IPS-11a (cell line): ENCODE results near the gene CGREF1.
"Not testable (repeated sequence)": the region's sequence is repeated elsewhere in the genome, so short reads cannot be mapped to it uniquely, and the experiment has no call there.

ENCODE experiments used
- H3K4me3 ChIP-seq: one replicate; pipeline ENCODE4 v1.5.1; 2013; ENCODE audit warnings: low read depth, low read length, control low read depth

Gene CGREF1

DNA sequence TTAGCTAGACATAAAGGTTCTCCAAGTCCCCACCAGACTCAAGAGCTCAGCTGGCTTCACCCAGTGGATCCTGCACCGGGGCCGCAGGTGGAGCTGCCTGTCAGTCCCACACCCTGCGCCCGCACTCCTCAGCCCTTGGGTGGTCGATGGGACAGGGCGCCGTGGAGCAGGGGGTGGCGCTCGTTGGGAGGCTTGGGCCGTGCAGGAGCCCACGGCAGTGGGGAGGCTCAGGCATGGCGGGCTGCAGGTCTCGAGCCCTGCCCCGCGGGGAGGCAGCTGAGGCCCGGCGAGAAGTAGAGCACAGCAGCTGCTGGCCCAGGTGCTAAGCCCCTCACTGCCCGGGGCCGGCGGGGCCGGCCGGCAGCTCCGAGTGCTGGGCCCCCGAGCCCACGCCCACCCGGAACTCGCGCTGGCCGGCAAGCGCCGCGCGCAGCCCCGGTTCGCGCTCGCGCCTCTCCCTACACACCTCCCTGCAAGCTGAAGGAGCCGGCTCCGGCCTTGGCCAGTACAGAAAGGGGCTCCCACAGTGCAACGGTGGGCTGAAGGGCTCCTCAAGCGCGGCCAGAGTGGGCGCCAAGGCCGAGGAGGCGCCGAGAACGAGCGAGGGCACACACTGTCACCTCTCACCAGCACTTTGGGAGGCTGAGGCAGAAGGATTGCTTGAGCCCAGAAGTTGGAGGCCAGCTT lies 7.4 kb downstream of the CGREF1 start:
- H3K4me3 ChIP-seq = not testable (repeated sequence)

DNA sequence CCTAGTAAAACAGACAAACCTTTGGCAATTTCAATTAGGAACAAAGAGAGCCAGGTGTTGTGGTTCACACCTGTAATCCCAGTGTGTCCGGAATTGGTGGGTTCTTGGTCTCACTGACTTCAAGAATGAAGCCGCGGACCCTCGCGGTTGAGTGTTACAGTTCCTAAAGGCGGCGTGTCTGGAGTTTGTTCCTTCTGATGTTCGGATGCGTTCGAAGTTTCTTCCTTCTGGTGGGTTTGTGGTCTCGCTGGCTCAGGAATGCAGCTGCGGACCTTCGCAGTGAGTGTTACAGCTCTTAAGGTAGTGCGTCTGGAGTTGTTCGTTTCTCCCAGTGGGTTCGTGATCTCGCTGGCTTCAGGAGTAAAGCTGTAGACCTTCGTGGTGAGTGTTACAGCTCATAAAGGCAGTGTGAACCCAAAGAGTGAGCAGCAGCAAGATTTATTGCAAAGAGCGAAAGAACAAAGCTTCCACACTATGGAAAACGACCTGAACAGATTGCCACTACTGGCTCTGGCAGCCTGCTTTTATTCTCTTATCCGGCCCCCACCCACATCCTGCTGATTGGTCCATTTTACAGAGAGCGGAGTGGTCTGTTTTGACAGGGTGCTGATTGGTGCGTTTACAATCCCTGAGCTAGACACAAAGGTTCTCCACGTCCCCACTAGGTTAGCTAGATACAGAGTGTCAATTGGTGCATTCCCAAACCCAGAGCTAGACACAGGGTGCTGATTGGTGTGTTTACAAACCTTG lies 8.2 kb downstream of the CGREF1 start:
- H3K4me3 ChIP-seq = not testable (repeated sequence)

DNA sequence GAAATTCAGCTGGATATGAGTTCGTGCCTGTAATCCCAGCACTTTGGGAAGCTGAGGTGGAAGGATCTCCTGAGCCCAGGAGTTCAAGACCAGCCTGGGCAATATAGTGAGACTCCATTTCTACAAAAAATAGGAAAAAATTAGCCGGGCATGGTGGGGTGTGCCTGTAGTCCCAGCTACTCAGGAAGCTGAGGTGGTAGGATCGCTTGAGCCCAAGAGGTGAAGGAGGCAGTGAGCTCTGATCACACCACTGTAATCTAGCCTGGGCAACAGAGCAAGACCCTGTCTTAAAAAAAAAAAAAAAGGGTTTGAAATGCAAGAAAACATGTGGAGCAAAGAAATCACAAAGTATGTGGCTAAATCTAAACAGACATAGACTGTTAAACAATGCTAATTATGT lies 9.8 kb downstream of the CGREF1 start:
- no peak overlapping the region for H3K4me3 ChIP-seq

DNA sequence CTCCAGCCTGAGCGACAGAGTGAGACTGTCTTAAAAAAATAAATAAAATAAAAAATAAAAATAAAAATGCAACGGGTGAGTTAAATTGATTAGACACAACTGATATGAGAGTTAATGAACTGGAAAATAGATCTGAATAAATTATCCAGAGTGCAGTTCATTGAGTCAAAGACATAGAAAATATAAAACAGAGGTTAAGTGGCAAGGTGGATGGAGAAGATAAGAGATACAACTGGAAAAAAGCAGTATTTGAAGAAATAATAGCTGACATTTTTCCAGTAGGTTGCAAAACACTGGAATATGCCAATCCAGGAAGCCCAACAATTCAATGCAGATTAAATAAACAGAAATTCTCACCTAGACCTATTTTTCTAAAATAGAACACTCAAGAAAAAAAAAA lies 10.7 kb downstream of the CGREF1 start:
- H3K4me3 ChIP-seq = no peak overlapping the region

DNA sequence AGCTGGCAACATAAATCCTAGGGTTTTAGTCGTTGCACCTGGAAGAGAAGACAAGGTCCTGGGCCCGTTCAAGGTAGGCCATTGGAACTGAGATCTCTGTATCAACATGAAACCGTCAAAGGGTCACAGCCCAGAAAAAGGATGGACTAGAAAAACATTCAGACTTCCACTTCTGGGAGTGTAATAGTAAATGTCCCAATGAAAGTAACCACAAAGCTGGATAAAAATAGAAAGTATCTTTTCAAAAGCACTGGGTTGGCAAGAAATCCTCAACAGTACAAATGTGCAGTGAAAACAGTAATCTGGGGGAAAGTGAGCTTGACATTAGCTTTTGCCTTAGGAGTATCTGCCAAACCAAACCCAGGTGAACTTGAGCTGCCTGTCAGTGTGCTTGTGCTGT lies 12.9 kb downstream of the CGREF1 start:
- no peak overlapping the region for H3K4me3 ChIP-seq

DNA sequence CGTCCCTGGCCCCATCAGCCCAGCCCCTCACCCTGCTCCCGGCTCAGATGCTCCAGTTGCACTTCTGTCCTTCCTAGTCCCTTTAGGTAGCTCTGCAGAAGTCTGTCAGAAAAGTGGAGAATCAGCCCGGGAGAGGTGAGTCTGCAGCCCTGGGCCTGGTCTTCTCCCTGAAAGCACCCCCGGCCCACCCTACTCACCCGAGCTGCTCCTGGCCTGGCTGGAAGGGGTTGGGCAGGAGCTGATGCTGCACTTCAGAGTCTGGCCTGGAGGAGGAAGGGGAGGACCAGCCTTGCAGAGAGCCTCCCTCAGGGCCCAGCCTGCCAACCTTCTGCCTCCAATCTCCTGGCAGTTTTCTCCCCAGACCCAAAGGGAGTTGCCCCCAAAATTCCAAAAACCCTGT lies 16.6 kb downstream of the CGREF1 start:
- H3K4me3 ChIP-seq = no peak overlapping the region

DNA sequence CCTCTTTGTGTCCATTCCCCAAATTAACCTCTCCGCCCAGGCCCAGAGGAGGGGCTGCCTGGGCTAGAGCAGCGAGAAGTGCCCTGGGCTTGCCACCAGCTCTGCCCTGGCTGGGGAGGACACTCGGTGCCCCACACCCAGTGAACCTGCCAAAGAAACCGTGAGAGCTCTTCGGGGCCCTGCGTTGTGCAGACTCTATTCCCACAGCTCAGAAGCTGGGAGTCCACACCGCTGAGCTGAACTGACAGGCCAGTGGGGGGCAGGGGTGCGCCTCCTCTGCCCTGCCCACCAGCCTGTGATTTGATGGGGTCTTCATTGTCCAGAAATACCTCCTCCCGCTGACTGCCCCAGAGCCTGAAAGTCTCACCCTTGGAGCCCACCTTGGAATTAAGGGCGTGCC lies 18.9 kb downstream of the CGREF1 start:
- H3K4me3 ChIP-seq = no peak overlapping the region

DNA sequence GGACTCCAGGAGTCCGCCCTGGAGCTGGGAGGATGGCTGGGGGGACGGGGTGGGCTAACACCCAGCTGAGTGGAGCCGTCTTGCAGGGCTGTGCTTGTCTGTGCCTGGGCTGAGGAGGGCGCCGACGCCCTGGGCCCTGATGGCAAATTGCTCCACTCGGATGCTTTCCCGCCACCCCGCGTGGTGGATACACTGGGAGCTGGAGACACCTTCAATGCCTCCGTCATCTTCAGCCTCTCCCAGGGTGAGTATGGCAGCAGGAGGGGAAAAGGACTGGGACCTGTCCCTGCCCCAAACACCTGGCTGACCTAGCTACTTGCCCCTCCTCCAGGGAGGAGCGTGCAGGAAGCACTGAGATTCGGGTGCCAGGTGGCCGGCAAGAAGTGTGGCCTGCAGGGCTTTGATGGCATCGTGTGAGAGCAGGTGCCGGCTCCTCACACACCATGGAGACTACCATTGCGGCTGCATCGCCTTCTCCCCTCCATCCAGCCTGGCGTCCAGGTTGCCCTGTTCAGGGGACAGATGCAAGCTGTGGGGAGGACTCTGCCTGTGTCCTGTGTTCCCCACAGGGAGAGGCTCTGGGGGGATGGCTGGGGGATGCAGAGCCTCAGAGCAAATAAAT lies 19.5 kb downstream of the CGREF1 start:
- H3K4me3 ChIP-seq = no peak overlapping the region

DNA sequence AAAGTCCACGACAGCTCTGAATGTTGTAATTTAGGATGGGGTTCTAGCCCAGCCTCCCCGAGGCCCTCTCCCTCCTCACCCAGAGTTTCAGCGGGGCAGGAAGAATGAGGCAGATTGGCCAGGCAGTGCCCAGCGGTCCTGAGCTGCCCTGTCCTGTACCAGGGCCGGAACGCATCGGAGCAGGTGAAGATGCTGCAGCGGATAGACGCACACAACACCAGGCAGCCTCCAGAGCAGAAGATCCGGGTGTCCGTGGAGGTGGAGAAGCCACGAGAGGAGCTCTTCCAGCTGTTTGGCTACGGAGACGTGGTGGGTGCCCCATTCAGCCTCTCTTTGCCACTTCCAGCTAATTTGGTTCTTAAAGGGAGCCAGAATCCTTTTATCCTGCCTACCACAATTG lies 21.6 kb downstream of the CGREF1 start:
- H3K4me3 ChIP-seq = no peak overlapping the region

DNA sequence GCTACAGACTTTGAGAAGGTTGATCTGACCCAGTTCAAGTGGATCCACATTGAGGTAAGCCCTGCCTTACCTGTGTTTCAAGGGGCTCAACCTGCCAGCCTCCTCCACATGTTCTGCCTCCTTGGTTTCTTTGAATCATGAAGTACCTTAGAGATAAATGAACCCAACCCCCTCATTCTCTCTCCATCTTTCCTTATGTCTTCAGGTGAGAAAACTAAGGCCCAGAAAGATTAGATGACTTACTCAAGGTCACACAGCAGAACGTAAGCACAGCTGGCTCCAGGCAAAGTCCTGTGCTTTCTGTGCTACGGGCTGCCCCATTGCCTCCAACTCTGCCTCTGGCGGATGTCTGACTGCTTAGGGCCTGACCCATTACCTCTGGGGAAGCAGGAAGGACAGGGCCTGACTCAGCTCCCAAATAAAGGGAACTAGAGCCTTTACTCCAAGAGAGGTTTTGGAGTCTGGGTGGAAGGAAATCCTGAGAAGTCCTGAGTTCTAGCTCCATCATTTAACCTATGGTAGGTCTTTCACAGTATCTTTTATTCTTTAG lies 22.1 kb downstream of the CGREF1 start:
- no peak overlapping the region for H3K4me3 ChIP-seq

DNA sequence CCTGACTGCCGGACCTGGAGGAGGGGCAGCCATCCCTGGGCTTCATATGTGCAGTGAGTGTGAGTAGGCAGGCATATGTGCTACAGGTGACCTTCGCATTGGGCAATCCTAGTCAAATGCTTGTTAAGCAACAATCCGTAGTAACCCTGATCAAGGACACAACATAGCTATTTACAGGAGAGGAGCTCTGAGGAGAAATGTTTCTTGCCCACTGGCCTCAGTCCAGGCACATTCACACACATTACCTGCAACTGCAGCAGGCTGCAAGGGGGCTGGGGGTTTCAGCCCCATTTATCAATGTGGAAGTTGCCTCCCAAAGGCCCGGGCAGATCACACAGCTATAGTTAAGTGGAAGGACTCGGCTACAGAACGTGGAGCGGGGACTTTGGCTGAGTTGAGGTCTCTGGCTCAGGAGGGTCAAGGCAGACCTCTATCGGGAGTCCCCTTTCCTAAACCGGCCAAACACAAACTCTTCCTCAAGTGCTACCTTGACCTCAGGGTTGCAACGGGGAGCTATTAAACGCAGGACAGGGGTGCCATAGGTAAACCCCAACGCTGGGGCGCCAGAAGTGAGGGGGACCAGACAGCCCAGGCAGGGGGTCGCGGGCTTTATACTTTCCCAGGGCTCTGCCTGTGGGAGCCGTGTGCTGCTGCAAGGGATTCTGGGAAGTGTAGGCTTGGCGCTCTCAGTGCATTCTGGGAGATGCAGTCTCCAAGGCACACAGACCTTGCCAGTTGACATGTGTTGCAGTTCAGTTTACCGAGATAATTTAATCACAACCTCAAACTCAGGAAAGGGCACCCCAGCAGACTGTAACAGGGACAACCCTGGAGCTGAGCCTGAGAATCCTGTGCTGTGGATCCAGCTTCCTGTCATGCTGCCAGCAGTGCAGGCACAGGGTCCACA lies 22.9 kb downstream of the CGREF1 start:
- H3K4me3 ChIP-seq = no peak overlapping the region

DNA sequence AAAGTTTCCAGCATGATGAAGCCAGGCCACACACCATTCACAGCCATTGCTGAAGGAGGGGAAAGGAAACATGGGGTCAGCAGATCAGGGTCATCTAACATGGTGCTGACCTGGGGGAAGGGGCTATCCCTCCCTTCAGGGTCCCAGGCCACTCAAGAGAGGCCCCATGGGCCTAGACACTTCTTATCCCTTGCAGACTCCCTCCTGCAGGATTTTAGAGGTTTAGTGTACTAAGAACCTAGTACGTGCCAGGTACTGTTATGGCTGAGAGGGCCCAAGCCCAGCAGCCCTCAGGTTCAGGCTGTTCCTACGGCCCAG lies 23.5 kb downstream of the CGREF1 start:
- no peak overlapping the region for H3K4me3 ChIP-seq

DNA sequence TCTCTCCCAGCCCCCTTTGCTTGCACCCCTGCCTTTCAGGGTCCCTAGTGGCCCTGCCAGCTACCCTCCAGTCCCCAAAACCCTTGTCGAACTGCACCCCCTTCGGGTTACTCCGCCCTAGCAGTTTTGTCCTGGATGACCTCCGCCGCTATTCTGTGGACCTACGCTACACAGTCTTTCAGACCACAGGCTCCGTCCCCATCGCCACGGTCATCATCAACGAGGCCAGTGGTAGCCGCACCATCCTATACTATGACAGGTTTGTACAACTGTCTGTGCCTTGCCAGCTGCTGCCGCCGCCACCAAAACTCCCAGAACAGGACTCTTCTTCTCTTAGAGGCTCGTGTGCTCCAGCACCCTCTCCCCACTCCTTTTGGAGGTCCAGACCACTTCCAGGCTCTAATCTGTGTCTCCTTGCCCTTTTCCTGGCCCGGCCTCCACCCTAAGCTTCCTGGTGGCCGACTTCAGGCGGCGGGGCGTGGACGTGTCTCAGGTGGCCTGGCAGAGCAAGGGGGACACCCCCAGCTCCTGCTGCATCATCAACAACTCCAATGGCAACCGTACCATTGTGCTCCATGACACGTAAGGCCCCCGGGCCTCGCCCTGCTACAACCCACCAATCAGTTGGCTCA lies 24.5 kb downstream of the CGREF1 start:
- H3K4me3 ChIP-seq = no peak overlapping the region

DNA sequence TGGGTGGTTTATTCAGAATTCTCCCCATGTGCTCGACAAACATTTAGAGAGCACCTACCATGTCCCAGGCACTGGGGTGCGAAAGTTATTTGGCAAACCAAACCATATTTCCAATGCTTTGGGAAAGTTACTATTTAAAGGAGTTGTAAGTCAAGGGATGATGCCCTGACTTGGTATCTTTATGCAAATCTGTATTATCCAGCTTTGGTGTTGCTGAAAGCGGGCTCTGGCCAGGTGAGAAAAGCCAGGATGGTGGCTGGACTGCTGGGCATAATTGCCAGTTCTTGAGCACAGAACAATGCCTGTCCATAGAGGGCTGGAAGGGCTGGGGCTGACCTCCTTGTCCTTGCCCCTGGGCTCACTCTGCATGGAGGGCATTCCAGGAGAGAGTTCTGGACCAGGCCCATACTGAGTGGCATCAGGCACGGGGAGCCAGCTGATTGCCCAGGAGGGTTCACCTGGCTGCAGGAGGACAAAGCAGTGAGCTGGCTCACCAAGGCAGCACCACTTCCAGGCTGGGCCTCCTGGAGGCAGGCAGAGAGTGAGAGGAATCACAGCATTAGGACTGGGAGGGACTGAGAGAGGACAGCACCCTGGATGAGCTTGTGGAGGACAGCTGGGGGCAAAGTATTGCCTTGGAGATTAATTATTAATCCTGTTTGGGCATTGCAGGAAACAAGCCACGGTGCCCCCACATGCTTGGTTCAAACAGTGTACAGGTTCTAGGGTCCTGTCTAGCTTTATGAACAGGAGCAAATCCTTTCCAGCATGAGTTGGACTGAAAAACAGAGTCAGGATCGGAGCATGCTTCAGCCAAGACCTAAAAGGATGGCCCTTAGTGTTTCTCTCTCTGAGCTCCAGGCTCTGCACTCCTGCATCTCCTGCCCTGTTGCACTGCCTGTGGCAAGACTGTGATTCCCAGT lies 25.2 kb downstream of the CGREF1 start:
- no peak overlapping the region for H3K4me3 ChIP-seq

DNA sequence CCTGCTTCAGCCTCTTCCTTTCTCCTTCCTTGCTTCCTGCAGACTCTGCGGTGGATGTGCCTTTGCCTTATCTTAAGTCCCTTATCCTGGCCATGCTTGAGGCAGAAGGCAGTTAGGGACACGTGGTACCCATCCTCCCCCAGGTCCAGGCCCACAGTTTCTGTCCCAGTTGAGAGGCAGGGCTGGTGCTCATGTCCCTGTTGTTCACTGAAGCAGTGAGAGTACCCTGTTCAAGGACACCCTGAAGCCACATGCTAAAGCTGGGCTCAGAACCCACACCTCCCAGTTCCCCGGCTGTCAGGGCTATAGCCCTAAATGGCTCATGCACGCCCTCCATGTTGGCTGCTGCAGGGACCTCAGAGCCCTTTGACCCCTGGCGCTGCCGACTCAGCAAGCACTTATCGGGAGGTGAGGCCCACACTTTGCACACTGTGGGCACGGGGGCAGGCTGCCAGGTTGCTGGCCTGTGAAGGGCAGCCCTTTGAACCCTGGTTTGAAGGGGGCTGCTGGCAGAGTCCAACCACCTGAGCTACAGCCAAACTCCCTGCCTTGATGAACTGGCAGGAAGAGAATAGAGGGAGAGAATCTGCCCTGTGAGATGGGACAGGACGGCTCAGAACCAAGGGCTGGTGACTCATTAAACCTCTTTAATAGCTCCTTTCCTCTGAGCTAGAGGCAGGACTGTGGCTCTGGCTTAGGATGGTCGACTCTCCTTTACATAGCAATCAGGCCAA lies 26.1 kb downstream of the CGREF1 start:
- no peak overlapping the region for H3K4me3 ChIP-seq

DNA sequence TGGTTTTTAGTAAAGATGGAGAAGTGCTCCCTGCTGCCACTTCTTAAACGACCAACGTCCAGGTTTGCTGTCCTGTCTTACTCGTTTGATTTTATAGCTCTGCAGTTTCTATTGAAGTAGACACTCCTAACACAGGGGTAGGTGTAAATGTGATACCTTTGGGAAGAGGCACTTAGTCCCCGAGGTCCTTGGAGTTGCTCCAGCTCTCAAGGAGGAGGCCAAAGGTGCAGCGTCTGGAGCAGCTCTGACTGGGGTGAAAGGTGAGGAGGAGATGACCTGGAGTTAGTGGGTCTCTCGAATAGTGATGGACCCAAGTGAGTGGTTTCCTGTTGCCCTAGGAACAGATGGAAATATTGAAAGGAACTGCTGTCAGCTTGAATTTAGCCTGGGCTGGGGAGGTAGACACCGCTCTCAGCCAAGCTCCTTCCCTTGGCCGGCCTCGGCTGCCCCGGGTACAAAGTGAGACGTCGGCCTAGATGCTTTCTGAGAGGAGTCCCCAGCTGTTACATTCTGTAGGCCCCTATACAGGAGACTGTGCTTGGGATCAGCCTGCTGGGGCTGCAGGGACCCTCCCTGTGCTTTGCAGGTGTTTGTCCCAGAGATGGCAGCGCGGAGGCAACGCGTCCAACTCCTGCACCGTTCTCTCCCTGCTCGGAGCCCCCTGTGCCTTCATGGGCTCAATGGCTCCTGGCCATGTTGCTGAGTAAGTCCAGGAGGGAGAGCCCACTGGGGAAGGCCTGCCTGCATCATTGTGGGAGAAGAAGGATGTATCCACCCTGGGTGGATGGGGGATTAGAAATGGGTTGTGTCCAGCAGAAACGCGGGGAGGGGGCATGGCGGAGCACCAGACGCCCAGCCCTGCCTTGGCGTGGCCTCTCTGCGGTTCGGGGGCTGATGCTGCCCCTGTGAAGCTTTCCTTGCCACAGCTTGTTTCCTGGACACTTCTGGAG lies 26.9 kb downstream of the CGREF1 start:
- no peak overlapping the region for H3K4me3 ChIP-seq

DNA sequence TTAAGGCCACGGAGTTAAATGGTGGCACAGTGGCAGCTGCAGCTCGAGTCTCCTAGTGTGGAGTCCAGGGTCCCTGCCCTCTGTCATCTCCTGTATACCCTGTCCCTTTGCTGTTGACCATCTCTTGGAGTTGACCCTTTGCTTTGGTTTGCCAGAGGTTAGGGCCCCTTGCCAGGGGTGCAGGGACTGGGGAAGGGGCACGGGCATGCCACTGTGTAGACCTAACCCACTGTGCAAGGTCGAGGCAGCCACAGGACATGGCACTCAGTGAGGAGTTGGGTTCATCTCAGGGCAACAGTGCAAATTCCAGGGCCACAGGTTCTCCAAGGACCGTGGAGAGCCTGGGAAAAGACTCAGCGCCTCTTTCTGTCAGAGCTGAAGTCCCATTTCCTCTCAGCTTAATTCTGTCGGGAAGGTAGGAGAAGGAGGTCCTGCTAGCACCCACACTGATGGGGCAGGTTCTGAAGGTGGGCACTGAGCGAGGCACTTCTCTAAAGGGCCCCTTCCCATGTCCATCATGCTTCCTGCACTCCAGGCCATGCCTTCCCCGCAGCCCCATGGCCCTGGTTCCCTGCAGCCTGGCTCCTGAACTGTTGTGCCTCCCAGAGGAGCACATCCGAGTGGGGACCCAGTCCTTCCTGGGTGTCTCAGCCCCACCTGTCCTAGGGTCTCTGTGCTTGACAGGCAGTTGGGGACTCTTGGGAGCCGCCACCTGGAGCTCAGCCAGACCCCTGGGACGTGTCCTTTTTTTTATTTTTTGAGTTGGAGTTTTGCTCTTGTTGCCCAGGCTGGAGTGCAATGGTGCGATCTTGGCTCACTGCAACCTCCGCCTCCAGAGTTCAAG lies 29.6 kb downstream of the CGREF1 start:
- no peak overlapping the region for H3K4me3 ChIP-seq
